ENCODE measurements around the gene RALGDS.

Gene RALGDS

GRCh38 chr9:133134388-133135145, 13.5 kb upstream of the RALGDS start:
- no peak for DNase-seq (ENCODE audit: low spot score)

- DNase-seq (ENCODE audit: low spot score), result peak; percentile 88
Observed at GRCh38 chr9:133133681-133134387, 12.8 kb upstream of the RALGDS start.

- DNase-seq (ENCODE audit: low spot score), result peak; percentile 51
Observed at GRCh38 chr9:133132174-133132573, 11.1 kb upstream of the RALGDS start.

DNA sequence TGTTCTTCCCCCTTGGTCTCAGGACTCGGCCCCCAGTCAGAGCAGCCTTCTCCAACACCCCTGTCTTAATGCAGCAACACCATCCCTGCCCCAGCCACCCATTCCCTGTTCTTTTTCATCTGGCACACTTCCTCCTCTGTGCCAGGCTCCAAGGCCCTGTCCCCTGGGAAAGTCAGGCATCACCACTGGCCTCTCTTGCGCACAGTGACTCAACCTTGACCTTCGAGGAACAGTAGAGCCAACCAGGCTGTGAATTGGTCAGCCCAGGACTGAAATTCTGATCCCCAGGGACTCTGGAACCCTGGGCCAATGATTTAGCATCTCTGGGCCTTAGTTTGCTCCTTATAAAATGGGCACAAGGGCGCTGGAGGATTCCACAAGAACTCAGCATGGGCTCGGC, 10.5 kb upstream of the RALGDS start:
- DNase-seq (ENCODE audit: low spot score), result no peak

DNA sequence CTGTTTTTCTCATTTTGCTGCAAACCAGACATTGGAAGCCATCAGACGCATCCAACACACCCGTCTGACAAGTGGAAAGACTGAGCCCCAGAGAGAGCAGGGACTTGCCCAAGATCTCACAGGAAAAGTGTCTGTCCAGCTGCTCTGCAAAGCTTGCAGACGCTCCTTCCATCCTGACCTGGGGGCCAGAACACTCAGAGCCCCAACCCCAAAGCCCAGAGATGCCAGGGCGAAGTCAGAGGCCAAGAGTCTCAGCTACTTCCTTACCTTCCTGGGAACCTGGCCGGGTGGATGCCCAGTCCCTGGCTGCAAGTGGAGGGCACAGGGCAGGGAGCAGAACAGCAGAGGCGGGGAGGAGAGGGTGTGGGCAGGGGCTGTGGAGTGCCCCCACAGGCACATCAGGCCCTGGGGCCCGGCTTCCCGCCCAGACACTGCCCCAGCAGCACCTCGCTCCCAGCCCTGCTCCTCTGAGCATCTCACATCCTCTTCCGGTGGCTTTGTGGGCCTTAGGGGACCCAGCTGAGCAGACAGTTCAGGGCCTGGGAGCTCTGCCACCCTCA, 9.7 kb upstream of the RALGDS start:
- DNase-seq (ENCODE audit: low spot score), result no peak

GRCh38 chr9:133129001-133129795, 8.2 kb upstream of the RALGDS start:
- DNase-seq (ENCODE audit: low spot score), result peak; percentile 50

DNA sequence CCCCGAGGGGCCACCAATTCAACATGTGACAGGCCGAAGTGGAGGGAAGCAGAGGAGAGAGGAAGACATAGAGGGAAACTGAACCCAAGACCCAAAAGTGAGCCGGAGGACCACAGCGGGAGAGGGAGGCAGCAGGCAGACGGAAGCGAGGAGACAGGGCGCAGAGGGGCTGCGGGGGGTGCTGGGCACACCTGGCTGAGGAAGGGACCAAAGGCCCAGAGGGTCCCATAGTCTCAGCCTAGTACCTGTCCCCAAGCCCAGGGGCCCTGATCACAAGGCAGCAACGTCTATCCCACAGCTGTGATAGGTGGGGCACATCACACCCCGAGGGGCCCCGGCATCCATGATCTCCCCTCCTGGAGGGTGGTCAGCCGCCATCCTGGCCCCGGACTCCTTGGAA, 7.1 kb upstream of the RALGDS start:
- no peak for DNase-seq (ENCODE audit: low spot score)

- no peak for DNase-seq (ENCODE audit: low spot score)
Observed at GRCh38 chr9:133127340-133127981, 6.4 kb upstream of the RALGDS start.

DNA sequence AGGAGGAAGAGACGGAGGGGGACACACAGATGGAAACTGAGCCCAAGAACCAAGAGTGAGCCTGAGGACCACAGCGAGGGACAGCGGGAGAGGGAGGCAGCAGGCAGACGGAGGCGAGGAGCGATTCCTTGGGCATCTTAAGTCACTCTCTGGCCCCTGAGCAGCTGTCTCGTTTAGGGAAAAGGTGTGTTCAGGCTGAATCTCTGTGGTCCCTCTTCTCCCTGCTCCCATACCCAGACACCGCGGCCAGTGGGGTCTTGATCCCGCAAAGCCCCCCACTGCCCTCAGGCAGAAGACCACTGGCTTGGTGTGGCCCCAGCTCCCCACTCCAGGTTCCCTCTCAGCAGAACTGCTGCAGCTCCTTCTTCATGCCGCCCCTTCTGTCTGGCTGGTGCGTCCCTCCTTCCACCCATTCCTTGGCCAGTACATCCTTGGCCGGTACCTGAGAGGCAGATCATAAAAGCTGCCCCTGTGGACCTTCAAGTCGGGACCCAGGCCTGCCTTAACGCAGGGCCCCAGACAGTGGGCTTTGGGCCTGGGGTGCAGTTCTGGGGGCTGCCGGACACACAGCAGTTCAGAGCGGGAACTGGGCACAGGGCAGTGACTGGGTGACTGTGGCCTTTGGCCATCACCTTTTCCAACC, 5.8 kb upstream of the RALGDS start:
- DNase-seq (ENCODE audit: low spot score), result no peak

- peak; percentile 43 for DNase-seq (ENCODE audit: low spot score)
Observed at GRCh38 chr9:133125941-133126696, 5.1 kb upstream of the RALGDS start.

GRCh38 chr9:133124907-133125275, 3.9 kb upstream of the RALGDS start:
- no peak for DNase-seq (ENCODE audit: low spot score)

GRCh38 chr9:133124123-133124906, 3.3 kb upstream of the RALGDS start:
- DNase-seq (ENCODE audit: low spot score), result no peak

- no peak for DNase-seq (ENCODE audit: low spot score)
Observed at GRCh38 chr9:133122935-133123611, 2.0 kb upstream of the RALGDS start.

GRCh38 chr9:133122605-133122934, 1.5 kb upstream of the RALGDS start:
- DNase-seq (ENCODE audit: low spot score), result no peak

DNA sequence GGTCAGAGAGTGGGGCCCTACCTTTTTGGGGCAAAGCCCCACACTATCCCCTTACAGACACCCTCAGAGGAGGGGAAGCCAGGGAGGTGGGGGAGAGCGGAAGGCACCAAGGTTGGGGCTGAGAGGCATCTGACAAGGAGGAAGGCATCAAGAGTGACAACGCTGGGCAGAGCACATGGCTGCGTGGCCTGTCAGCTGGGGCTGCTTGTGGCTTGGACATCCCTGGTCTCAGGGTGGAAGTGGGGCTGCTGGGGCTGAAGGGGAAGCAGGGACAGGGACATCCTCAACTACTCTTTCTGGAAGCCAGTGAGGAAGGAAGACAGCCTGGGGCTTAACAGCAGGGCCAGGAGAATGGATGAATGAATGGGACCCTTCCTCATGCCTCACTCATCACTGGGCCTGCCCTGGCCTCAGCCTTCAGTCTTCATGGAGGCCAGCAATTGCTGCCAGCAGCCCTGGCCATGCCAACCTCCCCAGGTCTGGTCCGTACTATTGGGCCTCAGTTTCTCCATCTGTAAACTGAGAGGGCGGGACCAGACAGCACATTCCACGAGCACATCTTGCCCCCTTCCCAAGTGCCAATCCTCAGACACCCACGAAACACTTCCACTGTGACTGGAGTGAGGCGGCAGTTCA, 993 bp upstream of the RALGDS start:
- DNase-seq (ENCODE audit: low spot score), result peak; percentile 67

DNA sequence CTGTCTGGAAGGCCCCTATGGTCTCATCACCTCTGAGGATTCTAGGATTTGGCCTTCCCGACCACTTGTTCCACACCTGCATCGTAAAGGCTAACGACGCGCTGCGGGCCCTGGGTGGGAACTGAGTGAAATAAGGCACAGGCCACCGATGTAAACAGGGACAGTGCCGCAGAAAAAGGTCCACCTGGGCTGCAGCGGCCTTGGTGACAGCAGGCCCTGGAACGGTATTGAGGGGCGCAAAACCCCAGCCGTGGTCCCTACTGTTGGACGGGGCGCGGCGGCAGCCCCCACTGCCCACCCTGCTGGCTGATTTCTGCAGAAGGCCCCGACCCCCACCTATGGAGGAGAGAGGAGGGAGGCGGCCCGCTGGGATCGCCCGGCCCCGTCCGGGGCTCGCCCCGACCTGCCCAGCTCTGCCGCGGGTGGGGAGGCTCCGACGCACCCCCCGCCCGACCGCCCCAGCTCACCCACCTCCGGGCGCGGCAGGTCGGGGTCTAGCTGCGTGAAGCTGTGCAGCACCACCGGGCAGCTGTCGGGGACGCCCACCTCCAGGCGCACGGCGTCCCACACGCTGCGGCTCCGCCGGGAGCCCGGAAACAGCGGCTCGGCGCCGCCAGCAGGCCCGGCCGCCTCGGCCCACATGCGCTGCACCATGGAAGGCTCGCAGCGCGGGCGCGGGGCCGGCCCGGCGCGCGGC, 391 bp downstream of the RALGDS start:
- DNase-seq (ENCODE audit: low spot score), result no peak

GRCh38 chr9:133119846-133120500, 1.1 kb downstream of the RALGDS start:
- peak; percentile 52 for DNase-seq (ENCODE audit: low spot score)
